H7 (cell line): Measurements from ENCODE around the gene FZD1. TPM values are rescaled to one million over a fixed set of nuclear protein-coding genes. Genes with fewer than 3 reads are reported as not detected.
"Not testable (repeated sequence)": the region's sequence is repeated elsewhere in the genome, so short reads cannot be mapped to it uniquely, and the experiment has no call there.

ENCODE experiments used
- DNase-seq: peaks from one replicate; pipeline ENCODE4 v3.0.0; 2012
- H3K27me3 ChIP-seq: 2 replicates; pipeline ENCODE4 v1.6.0; 2011; ENCODE audit warnings: mild to moderate bottlenecking, low read length; ENCODE audit not compliant: control insufficient read depth, insufficient read depth
- H3K36me3 ChIP-seq: replicated peaks from 2 replicates; pipeline ENCODE4 v1.5.1; 2011; ENCODE audit warnings: low read length; ENCODE audit not compliant: control insufficient read depth, insufficient read depth
- H3K4me3 ChIP-seq: 2 replicates; pipeline ENCODE4 v1.5.1; 2011; ENCODE audit warnings: low read depth, mild to moderate bottlenecking, control low read depth, low read length, moderate library complexity; ENCODE audit not compliant: insufficient read depth
- total RNA-seq: library from RNA; depleted of rRNA; stranded (reverse); fragments of >200 nt; shearing (Covaris generic); gene quantifications from 2 replicates; pipeline ENCODE4 v1.2.3, GENCODE V29; 2014

The FZD1 gene
- total RNA-seq, 1 experiment from 2014 or later, result 1.5 TPM

DNA sequence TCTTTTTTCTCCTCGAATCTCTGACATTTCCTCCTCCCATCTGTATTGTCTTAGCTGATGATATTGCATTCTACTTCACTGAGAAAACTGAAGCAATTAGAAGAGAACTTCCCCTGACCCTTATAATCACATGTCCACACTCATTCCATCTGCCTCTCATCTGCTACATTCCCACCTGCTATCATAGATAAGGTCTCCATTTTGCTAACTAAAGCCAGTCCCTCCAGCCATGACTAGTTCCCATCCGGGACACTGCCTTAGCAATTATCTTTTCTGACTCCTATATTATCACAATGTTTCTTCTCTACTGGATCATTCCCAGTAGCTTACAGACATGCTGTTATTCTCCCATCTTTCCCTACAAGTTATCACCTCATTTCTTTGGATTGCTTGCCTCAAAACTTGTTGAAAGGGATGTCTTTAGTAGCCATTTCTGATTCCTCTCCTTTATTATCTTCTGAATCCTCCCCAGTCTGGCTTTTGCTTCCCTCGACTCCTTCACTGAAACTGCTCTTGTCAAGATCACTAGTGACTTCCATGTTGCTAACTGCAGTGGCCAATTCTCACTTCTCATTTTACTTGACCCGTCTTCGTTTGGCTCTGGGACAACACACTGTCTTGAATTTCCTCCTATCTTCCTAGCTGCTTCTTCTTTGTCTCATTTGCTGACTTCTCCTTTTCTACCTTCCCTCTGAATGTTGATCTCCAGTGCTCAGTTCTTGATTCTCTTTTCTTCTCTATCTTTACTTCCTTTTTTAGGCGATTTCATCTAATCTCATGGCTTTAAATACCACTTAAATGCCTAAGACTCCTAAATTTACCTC, 35.9 kb downstream of the FZD1 start:
- DNase-seq, result no peak
- H3K27me3 ChIP-seq, result no peaks in the 10 kb centered on the region; the same call in 1 of the 2 replicates
- no peak overlapping the region for H3K4me3 ChIP-seq
- no peaks in the 10 kb centered on the region for H3K36me3 ChIP-seq

DNA sequence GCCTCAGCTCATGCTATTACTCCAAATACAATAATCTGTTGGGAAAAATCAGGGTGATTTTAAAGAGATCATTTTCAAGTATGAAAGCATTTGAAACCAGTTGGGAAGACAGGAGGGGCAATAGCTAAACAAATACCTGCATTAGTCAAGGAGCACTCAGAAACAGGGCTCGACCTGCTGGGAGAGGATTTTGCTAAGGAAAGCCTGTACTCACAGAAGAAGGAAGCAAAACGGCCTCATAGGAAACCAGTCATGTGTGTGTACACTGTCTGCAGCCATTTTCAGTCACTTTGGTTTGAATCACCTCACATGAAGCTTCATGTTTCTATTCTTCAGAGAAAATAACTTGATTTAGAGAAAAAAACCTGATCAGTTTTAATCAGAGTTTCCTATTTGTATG, 38.6 kb downstream of the FZD1 start:
- DNase-seq, result no peak
- no peaks in the 10 kb centered on the region; the same call in 1 of the 2 replicates for H3K27me3 ChIP-seq
- no peaks in the 10 kb centered on the region for H3K36me3 ChIP-seq
- no peak overlapping the region for H3K4me3 ChIP-seq

DNA sequence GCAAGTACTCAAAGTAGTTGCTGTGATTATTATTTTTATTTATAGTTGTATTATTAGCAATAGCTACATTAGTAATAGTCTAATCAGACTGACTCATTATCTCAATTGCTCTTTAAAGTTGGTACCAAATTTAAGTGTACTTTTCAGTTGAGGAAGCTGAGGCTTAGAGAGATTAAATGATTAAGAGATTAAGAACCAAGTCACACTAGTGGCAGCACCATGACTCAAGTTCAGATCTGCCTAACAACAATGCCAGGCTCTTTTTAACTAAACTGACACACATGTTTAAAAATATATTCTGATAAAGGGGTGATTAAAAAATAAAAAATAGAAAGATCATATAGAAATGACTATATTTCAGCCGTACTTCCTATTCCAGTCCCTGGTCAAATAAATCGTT, 42.0 kb downstream of the FZD1 start:
- no peaks in the 10 kb centered on the region; the same call in 1 of the 2 replicates for H3K27me3 ChIP-seq
- H3K36me3 ChIP-seq, result no peaks in the 10 kb centered on the region
- no peak for DNase-seq
- H3K4me3 ChIP-seq, result no peak overlapping the region

DNA sequence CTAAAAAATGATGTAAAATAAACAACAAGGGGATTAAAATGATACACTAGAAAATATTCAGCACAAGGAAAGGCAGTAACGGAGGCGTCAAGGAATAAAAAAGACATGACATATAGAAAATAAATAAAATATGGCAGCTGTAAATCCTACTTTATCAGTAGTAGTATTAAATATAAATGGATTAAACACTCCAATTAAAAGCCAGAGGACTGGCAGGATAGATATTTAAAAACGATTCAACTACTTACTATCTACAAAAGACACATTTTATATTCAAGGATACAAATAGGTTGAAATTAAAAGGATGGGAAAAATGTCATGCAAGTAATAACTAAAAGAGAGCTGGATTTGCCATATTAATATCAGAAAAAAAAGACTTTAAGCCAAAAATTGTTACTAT, 43.2 kb downstream of the FZD1 start:
- no peaks in the 10 kb centered on the region for H3K36me3 ChIP-seq
- DNase-seq, result no peak
- H3K4me3 ChIP-seq, result no peak overlapping the region
- no peaks in the 10 kb centered on the region; the same call in 1 of the 2 replicates for H3K27me3 ChIP-seq

DNA sequence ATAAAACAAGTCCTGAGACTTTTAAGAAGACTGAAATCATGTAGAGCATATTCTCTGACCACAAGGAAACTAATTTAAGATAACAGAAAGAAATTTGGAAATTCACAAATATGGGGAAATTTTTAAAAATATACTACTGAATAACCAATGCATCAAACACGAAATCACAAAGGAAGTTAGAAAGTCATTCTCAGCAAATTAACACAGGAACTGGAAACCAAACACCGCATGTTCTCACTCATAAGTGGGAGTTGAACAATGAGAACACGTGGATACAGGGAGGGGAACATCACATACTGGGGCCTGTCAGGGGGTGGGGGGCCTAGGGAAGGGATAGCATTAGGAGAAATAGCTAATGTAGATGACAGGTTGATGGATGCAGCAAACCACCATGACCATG, 44.0 kb downstream of the FZD1 start:
- H3K36me3 ChIP-seq, H3K4me3 ChIP-seq, H3K27me3 ChIP-seq, DNase-seq: not testable (repeated sequence)

DNA sequence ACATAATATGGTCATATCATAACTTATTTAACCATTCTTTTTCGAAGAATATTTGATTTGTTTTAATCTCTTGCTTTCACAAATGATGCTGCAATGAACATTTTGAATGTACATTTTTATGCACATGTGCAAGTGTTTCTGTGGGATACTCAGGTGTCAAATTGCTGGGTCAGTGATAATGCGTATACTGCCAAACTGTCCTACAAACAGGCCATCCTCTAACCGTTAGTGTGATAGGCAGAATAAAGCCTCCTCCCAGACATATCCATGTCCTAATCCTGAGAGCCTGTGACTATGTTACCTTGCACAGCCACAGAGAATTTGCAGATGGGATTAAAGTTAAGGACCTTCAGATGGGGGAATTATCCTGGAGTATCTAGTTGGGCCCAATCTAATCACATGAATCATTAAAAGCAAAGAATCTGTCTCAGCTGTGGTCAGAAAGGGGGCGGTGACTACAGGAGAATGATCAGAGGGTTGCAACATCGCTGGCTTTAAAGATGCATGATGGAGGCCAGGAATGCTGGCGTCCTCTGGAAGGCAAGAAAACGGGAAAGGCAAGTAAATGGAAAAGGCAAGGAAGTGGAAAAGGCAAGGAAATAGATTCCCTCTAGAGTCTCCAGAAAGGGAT, 46.7 kb downstream of the FZD1 start:
- DNase-seq, result peak; percentile 13
- Histone ChIP-seq H3K27me3 (no peaks in the 10 kb centered on the region), H3K36me3 (no peaks in the 10 kb centered on the region)

DNA sequence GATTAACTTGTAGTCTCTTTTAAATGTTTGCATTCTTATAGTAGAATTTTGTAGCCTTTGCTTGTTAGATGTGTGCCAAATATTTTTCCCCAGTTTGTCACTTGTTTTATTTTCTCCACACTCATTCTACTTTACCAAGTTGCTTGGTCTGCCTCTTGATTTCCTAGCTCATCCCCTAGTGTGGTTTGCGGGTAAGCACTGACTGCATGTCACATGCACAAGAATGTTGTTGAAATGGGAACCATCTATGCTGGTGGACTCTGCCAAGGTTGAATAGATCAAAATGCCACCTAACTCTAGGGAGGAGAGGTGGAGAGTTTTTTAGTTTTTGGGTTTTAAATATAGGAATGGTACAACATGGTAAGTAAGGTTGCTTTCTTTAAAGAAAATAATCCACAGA, 47.6 kb downstream of the FZD1 start:
- H3K27me3 ChIP-seq, result no peaks in the 10 kb centered on the region
- H3K4me3 ChIP-seq, result no peak overlapping the region
- no peak for DNase-seq
- no peaks in the 10 kb centered on the region for H3K36me3 ChIP-seq

More for the DNA sequence above, 46.7 kb downstream of the FZD1 start:
- no peak overlapping the region for H3K4me3 ChIP-seq

DNA sequence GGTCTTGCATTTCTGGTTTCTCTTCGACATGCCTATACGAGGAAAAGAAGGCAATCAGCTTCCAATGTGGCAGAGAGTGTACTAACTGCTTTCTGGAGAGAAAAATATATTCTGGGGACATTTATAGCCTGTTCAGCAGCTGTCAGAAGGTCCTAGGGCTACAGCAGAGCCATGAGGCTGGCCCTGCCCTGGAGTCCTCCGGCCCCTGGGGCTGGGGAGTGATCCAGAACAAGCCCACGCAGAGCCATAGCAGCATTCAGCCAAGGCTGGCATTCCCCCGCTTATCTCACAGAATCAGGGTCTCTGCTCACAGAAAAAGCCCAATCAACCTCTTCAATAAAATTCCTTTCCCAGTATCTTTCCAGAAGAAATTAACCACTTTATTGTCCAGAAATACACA, 48.9 kb downstream of the FZD1 start:
- Histone ChIP-seq H3K4me3 (no peak overlapping the region), H3K36me3 (no peaks in the 10 kb centered on the region), H3K27me3 (no peaks in the 10 kb centered on the region)
- no peak for DNase-seq

DNA sequence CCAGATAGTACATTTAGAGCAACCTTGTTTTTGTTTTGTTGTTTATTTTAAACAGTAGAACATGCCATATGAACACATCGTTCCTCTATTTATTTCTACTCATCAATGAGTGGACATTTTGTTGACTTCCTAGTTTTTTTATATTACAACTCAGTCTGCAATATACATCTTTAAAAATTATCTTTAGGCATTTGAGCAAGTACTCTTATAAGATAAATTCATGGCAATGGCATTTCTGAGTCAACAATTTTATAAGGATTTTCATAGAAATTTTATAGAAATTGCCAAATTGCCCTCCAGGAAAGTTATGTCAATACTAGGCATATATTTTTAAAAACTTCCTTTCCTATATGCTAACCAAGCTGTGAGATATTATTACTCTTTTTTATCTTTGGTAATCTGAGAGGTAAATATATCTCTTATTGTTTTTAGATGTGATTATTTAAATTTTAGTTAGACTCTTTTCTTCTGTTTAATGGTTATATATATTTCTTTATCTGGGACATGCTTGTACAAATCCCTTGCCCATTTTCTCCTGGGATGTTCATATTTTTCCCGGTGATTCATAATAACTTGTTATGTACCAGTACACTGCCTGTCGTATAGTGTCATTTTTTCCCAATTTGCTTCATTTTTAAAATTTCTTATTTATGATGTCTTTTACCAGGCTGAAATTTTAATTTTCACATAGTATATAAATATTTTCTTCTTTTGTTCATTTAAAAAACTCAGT, 50.5 kb downstream of the FZD1 start:
- H3K4me3 ChIP-seq, result no peak overlapping the region
- H3K27me3 ChIP-seq, result no peaks in the 10 kb centered on the region
- no peaks in the 10 kb centered on the region for H3K36me3 ChIP-seq
- no peak for DNase-seq

DNA sequence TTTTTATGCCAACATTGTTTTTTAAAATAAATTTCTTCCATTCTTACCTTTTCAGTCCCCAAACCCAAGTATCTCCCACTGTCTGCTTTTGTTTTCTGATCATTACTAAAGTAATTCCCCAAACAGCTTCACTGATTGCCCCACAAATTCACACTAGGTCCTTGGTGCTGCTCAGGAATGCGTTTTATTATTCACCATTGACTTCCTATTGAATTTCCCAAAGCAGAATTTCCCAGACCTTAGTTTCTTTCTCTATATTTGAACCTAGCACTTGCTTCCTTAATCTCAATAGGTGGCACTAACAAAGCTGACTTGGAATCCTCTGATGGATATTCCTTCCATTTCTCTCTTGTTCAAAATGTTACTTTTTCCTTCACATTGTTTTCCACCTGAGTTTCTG, 52.2 kb downstream of the FZD1 start:
- no peaks in the 10 kb centered on the region for H3K27me3 ChIP-seq
- DNase-seq, result no peak

DNA sequence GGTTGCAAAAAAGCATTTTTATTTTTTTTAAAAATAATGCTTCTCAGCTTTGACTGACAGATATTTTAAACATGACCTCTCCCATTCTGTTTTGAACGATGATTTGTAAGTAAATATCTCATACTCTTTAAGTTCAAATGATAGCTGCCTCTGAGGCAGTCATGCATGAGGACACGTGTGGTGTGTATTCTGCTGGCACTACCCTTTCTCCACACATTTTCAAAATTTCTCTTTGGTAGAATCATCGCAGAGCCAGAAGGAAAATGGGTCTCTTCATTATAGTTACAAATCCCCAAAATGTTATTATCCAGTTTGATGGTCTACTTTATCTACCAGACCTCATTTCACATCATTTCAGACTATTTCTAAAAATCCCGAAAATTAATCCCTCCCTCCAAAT, 55.1 kb downstream of the FZD1 start:
- no peak overlapping the region for H3K4me3 ChIP-seq
- H3K27me3 ChIP-seq, result no peaks in the 10 kb centered on the region
- DNase-seq, result no peak
- no peaks in the 10 kb centered on the region for H3K36me3 ChIP-seq

More for the DNA sequence above, 52.2 kb downstream of the FZD1 start:
- Histone ChIP-seq H3K4me3 (no peak overlapping the region), H3K36me3 (no peaks in the 10 kb centered on the region)

DNA sequence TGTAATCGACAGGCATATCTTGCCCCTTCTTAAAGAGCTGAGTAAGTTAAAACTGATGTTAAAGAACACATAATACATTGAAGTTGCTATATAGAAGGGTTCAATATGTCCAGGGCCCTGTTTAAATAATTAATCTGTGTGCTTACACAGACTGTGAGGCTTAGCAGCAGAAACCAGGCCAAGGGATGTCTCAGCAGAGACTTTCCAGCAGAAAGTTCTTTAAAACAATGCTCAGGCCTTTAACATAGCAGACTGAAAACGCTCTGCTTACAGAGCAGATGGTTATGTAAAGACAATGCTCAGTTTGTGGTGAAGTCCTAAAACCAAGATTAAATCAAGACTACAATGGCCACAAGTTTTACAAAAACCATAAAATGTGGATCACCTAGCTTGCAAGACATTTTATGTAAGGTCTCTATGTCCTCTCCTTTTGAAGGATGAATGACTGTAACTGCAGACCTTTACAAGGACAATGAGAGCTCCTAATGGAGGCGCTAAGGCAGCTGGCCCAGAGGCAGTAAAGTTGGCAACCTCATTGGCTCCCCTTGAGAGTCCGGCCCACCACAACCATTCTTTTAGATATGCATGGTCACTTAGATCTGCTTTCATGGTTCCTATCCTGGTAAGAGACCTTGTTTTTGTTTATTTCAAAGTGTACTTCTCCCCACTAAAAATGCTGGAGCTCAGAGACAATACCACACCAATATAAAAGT, 56.3 kb downstream of the FZD1 start:
- no peaks in the 10 kb centered on the region for H3K27me3 ChIP-seq
- H3K36me3 ChIP-seq, result no peaks in the 10 kb centered on the region
- DNase-seq, result no peak
- H3K4me3 ChIP-seq, result no peak overlapping the region
